Neural progenitor cell (in vitro differentiated cells): ENCODE results near the gene ARHGEF12.

ENCODE experiments used
- EZH2 ChIP-seq: fragments of 200-600 bp; sonication (generic); IDR thresholded peaks from 2 replicates; pipeline ENCODE4 v1.6.1; 2017; ENCODE audit warnings: antibody characterized with exemption, mild to moderate bottlenecking, moderate library complexity
- TF ChIP-seq, protein P1 (sequence below): fragments of 200-600 bp; sonication (generic); IDR thresholded peaks from 2 replicates; pipeline ENCODE4 v1.5.1; 2017; ENCODE audit warnings: antibody characterized with exemption, mild to moderate bottlenecking

DNA sequence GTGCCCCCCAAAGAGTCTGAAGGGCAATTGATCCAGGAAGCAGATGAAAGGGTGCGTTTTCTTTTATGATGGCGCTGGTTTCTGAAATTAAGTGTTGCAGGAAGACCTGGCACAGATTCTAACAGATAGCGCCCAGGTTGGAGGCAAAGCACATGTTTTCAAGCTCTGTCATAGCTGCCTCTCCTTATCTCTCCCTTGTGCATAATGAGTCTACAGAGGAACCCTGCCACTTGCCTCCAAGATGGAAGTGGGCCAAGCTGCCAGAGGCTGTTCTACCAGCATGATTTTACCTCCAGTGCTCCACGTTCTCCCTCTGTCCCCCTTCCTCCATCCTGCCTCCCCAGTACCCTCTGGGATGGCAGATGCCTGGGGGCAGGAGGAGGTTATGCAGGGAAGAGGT lies 41.1 kb upstream of the ARHGEF12 start:
- TF ChIP-seq, protein P1, sequence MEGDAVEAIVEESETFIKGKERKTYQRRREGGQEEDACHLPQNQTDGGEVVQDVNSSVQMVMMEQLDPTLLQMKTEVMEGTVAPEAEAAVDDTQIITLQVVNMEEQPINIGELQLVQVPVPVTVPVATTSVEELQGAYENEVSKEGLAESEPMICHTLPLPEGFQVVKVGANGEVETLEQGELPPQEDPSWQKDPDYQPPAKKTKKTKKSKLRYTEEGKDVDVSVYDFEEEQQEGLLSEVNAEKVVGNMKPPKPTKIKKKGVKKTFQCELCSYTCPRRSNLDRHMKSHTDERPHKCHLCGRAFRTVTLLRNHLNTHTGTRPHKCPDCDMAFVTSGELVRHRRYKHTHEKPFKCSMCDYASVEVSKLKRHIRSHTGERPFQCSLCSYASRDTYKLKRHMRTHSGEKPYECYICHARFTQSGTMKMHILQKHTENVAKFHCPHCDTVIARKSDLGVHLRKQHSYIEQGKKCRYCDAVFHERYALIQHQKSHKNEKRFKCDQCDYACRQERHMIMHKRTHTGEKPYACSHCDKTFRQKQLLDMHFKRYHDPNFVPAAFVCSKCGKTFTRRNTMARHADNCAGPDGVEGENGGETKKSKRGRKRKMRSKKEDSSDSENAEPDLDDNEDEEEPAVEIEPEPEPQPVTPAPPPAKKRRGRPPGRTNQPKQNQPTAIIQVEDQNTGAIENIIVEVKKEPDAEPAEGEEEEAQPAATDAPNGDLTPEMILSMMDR = no peak
- TF ChIP-seq EZH2 = no peak
